WTC11 (cell line): Measurements from ENCODE around the gene KRTAP10-4. TPM values are rescaled to one million over a fixed set of nuclear protein-coding genes. Genes with fewer than 3 reads are reported as not detected.

Experiments used
- ATAC-seq: fragments of 200-7000 bp; cut with Tn5 transposase; 2 replicates; pipeline ENCODE4 v1.10.0; 2021; ENCODE audit warnings: mild to moderate bottlenecking, moderate library complexity
- CTCF ChIA-PET: fragments of 300-600 bp; sonication (Branson Sonifier 250); formaldehyde crosslinking; loops from one replicate; lab custom pipeline; 2021; ENCODE audit warnings: antibody characterized with exemption; lab: Charles Lee
- POLR2A ChIA-PET: fragments of 350-600 bp; sonication (Branson Sonifier 250); formaldehyde crosslinking; loops from one replicate; lab custom pipeline; 2021; ENCODE audit warnings: antibody characterized with exemption; lab: Charles Lee
- DNase-seq: peaks from one replicate; pipeline ENCODE4 v3.0.0; 2021; ENCODE audit warnings: low spot score
- H3K27ac Mint-ChIP-seq: 2 replicates; pipeline ENCODE4 v1.8.0; 2021; ENCODE audit warnings: mixed read lengths
- H3K27me3 Mint-ChIP-seq: 2 replicates; pipeline ENCODE4 v1.8.0; 2021; ENCODE audit warnings: low read depth, mild to moderate bottlenecking, moderate library complexity, mixed read lengths
- H3K36me3 Mint-ChIP-seq: 2 replicates; pipeline ENCODE4 v1.8.0; 2021; ENCODE audit warnings: mixed read lengths
- H3K4me1 Mint-ChIP-seq: 2 replicates; pipeline ENCODE4 v1.8.0; 2022; ENCODE audit warnings: mixed read lengths
- H3K4me3 Mint-ChIP-seq: 2 replicates; pipeline ENCODE4 v1.8.0; 2021; ENCODE audit warnings: mild to moderate bottlenecking, moderate library complexity, mixed read lengths
- H3K9me3 Mint-ChIP-seq: 2 replicates; pipeline ENCODE4 v1.8.0; 2021; ENCODE audit warnings: mixed read lengths
- FOXJ3 ChIP-seq: sonication (generic); formaldehyde crosslinking; IDR thresholded peaks from 2 replicates; pipeline ENCODE4 v1.9.0; 2021; ENCODE audit warnings: missing genetic modification reagents, mild to moderate bottlenecking, borderline replicate concordance
- FOXK1 ChIP-seq: sonication (generic); formaldehyde crosslinking; IDR thresholded peaks from 2 replicates; pipeline ENCODE4 v1.8.0; 2022; ENCODE audit warnings: mild to moderate bottlenecking, moderate library complexity, missing genetic modification reagents
- IRF2 ChIP-seq: sonication (generic); formaldehyde crosslinking; IDR thresholded peaks from 2 replicates; pipeline ENCODE4 v1.8.0; 2022; ENCODE audit warnings: low read depth, missing genetic modification reagents, borderline replicate concordance
- NFYB ChIP-seq: sonication (generic); formaldehyde crosslinking; conservative IDR thresholded peaks from 2 replicates; pipeline ENCODE4 v1.8.0; 2022; ENCODE audit warnings: low read depth, missing genetic modification reagents
- OVOL2 ChIP-seq: fragments of 250-450 bp; sonication (Bioruptor Pico); IDR thresholded peaks from 2 replicates; pipeline ENCODE4 v1.9.0; 2021; ENCODE audit warnings: mild to moderate bottlenecking, borderline replicate concordance
- PRRX2 ChIP-seq: fragments of 250-450 bp; sonication (Bioruptor Pico); IDR thresholded peaks from 2 replicates; pipeline ENCODE4 v1.8.0; 2021; ENCODE audit warnings: mild to moderate bottlenecking
- RORB ChIP-seq: fragments of 250-450 bp; sonication (Bioruptor Pico); IDR thresholded peaks from 2 replicates; pipeline ENCODE4 v1.9.0; 2021; ENCODE audit warnings: mild to moderate bottlenecking
- SOX15 ChIP-seq: fragments of 250-450 bp; sonication (Bioruptor Pico); IDR thresholded peaks from 2 replicates; pipeline ENCODE4 v1.9.0; 2021; ENCODE audit warnings: mild to moderate bottlenecking
- SP1 ChIP-seq: sonication (generic); formaldehyde crosslinking; conservative IDR thresholded peaks from 2 replicates; pipeline ENCODE4 v1.8.1; 2022; ENCODE audit warnings: missing genetic modification reagents
- TCF7 ChIP-seq: sonication (generic); formaldehyde crosslinking; IDR thresholded peaks from 2 replicates; pipeline ENCODE4 v1.8.0; 2022; ENCODE audit warnings: mild to moderate bottlenecking, low read depth, missing genetic modification reagents, moderate library complexity
- TEAD4 ChIP-seq: sonication (generic); formaldehyde crosslinking; IDR thresholded peaks from 2 replicates; pipeline ENCODE4 v1.8.0; 2022; ENCODE audit warnings: mild to moderate bottlenecking, missing genetic modification reagents
- ZNF121 ChIP-seq: sonication (generic); formaldehyde crosslinking; IDR thresholded peaks from 2 replicates; pipeline ENCODE4 v1.8.0; 2023; ENCODE audit warnings: missing genetic modification reagents
- ZNF219 ChIP-seq: sonication (generic); formaldehyde crosslinking; IDR thresholded peaks from 2 replicates; pipeline ENCODE4 v1.8.0; 2023; ENCODE audit warnings: missing genetic modification reagents, mild to moderate bottlenecking, borderline replicate concordance
- ZNF232 ChIP-seq: sonication (generic); formaldehyde crosslinking; IDR thresholded peaks from 2 replicates; pipeline ENCODE4 v1.8.0; 2022; ENCODE audit warnings: mild to moderate bottlenecking, missing genetic modification reagents
- ZNF263 ChIP-seq: sonication (generic); formaldehyde crosslinking; IDR thresholded peaks from 2 replicates; pipeline ENCODE4 v1.8.1; 2022; ENCODE audit warnings: low read depth, mild to moderate bottlenecking, moderate library complexity, missing genetic modification reagents
- total RNA-seq: library from RNA; stranded (reverse); gene quantifications from 3 replicates; pipeline ENCODE4 v1.2.3, GENCODE V29; 2021
- TF ChIP-seq, protein P1 (sequence below): sonication (generic); formaldehyde crosslinking; conservative IDR thresholded peaks from 2 replicates; pipeline ENCODE4 v1.8.1; 2022; ENCODE audit warnings: mild to moderate bottlenecking, missing genetic modification reagents
- TF ChIP-seq, protein P2 (sequence below): sonication (generic); formaldehyde crosslinking; IDR thresholded peaks from 2 replicates; pipeline ENCODE4 v1.8.1; 2023; ENCODE audit warnings: mild to moderate bottlenecking, missing genetic modification reagents, moderate library complexity
- TF ChIP-seq, protein P3 (sequence below): sonication (generic); formaldehyde crosslinking; IDR thresholded peaks from 2 replicates; pipeline ENCODE4 v1.8.0; 2022; ENCODE audit warnings: missing genetic modification reagents
- TF ChIP-seq, protein P4 (sequence below): fragments of 250-450 bp; sonication (Bioruptor Pico); conservative IDR thresholded peaks from 2 replicates; pipeline ENCODE4 v1.9.0; 2021; ENCODE audit warnings: mild to moderate bottlenecking
- TF ChIP-seq, protein P5 (sequence below): fragments of 250-450 bp; sonication (Bioruptor Pico); IDR thresholded peaks from 2 replicates; pipeline ENCODE4 v1.9.0; 2021; ENCODE audit warnings: moderate library complexity, mild to moderate bottlenecking, inconsistent platforms, borderline replicate concordance

The KRTAP10-4 gene
- total RNA-seq, 1 experiment from 2014 or later = not detected

DNA sequence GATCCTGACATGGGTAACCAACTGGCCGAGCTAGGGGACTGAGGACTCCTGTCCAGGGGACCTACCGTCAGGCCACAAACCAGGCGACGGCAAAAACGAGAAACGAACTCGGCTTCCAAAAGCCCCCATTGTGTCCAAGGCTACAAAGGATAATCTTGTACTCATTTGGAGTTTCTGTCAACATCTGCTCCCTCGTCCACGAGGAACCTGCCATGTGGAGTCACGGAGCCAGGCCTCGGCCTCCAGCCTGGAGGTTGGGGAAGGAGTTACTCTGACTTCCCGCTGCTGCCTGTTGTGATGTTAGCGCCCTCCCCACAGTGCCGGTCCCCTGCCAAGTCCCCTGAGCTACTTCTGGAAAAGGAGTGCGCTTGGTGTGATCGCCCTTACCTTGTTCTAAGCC, 40.8 kb upstream of the KRTAP10-4 start (continued):
- TF ChIP-seq, protein P1, sequence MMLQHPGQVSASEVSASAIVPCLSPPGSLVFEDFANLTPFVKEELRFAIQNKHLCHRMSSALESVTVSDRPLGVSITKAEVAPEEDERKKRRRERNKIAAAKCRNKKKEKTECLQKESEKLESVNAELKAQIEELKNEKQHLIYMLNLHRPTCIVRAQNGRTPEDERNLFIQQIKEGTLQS (CRISPR knock-in tag) = no peak
- TF ChIP-seq ZNF263 (CRISPR knock-in tag) (no peak), ZNF232 (CRISPR knock-in tag) (no peak)
- TF ChIP-seq, all 79 proteins: peak for 0

GRCh38 chr21:44533121-44533890, 40.2 kb upstream of the KRTAP10-4 start:
- ChIA-PET CTCF (interaction anchor here (1.0 to 3.3 kb wide), 2 partner anchors 23 to 260 kb away, joined by 3 to 13 read pairs; no protein-coding TSS in a partner anchor), POLR2A (no interaction called here)
- TF ChIP-seq FOXK1 (CRISPR knock-in tag) (no peak), ZNF219 (CRISPR knock-in tag) (no peak), TCF7 (CRISPR knock-in tag) (no peak), SP1 (CRISPR knock-in tag) (no peak), OVOL2 (CRISPR knock-in tag) (no peak), FOXJ3 (no peak), NFYB (CRISPR knock-in tag) (no peak), RORB (CRISPR knock-in tag) (no peak)
- TF ChIP-seq, protein P2, sequence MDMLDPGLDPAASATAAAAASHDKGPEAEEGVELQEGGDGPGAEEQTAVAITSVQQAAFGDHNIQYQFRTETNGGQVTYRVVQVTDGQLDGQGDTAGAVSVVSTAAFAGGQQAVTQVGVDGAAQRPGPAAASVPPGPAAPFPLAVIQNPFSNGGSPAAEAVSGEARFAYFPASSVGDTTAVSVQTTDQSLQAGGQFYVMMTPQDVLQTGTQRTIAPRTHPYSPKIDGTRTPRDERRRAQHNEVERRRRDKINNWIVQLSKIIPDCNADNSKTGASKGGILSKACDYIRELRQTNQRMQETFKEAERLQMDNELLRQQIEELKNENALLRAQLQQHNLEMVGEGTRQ (CRISPR knock-in tag) = no peak
- TF ChIP-seq, protein P1 (CRISPR knock-in tag) = no peak
- TF ChIP-seq, protein P3, sequence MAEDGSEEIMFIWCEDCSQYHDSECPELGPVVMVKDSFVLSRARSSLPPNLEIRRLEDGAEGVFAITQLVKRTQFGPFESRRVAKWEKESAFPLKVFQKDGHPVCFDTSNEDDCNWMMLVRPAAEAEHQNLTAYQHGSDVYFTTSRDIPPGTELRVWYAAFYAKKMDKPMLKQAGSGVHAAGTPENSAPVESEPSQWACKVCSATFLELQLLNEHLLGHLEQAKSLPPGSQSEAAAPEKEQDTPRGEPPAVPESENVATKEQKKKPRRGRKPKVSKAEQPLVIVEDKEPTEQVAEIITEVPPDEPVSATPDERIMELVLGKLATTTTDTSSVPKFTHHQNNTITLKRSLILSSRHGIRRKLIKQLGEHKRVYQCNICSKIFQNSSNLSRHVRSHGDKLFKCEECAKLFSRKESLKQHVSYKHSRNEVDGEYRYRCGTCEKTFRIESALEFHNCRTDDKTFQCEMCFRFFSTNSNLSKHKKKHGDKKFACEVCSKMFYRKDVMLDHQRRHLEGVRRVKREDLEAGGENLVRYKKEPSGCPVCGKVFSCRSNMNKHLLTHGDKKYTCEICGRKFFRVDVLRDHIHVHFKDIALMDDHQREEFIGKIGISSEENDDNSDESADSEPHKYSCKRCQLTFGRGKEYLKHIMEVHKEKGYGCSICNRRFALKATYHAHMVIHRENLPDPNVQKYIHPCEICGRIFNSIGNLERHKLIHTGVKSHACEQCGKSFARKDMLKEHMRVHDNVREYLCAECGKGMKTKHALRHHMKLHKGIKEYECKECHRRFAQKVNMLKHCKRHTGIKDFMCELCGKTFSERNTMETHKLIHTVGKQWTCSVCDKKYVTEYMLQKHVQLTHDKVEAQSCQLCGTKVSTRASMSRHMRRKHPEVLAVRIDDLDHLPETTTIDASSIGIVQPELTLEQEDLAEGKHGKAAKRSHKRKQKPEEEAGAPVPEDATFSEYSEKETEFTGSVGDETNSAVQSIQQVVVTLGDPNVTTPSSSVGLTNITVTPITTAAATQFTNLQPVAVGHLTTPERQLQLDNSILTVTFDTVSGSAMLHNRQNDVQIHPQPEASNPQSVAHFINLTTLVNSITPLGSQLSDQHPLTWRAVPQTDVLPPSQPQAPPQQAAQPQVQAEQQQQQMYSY (CRISPR knock-in tag) = no peak
- Mint-ChIP-seq H3K4me3 (no peak overlapping the region), H3K36me3 (0 out of 2 replicates have a peak, but pooled peaks cover 2% of the 10 kb centered on the region), H3K4me1 (peaks cover 2% of the 10 kb centered on the region; the same call in 1 of the 2 replicates), H3K27ac (no peak overlapping the region; the same call in 1 of the 2 replicates), H3K27me3 (no peaks in the 10 kb centered on the region), H3K9me3 (peaks cover 7% of the 10 kb centered on the region)
- DNase-seq = no peak
- no peak; the same call in 1 of the 2 replicates for ATAC-seq

GRCh38 chr21:44533891-44534627, 39.5 kb upstream of the KRTAP10-4 start:
- DNase-seq (peak; percentile 26), ATAC-seq (peak; percentile 60)
- H3K36me3 Mint-ChIP-seq = 0 out of 2 replicates have a peak, but pooled peaks cover 2% of the 10 kb centered on the region
- TF ChIP-seq, protein P4, sequence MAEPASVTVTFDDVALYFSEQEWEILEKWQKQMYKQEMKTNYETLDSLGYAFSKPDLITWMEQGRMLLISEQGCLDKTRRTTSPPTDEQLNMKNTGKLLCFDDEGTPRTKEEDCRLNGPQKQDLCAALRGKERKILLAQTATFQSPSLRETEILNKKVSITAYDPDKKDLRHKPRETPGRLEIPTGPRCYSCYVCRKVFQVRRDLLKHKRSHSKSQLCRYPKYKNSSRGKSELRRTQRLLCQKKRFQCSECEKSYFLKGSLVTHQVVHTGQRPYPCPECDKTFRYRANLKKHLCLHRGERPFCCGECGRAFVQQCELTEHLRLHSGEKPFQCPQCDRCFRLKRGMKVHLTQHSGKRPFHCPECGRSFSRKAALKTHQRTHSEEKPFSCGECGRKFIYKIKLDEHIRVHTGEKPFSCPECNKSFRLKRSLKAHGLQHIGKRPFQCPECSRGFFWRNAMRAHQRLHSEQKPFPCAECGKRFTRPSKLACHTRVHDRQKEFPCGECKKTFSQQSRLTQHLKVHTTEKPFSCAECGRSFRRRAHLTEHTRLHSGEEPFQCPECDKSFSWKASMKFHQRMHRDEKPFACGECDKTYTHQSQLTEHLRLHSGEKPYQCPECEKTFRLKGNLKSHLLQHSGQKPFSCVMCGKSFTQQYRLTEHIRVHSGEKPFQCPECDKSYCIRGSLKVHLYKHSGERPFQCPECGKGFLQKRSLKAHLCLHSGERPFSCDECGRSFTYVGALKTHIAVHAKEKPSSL = no peak
- no peak for TF ChIP-seq SOX15 (CRISPR knock-in tag)
- no peak for TF ChIP-seq ZNF121 (CRISPR knock-in tag)
- no peak for TF ChIP-seq TEAD4 (CRISPR knock-in tag)
- TF ChIP-seq PRRX2 = no peak
- TF ChIP-seq, protein P2 (CRISPR knock-in tag) = no peak
- no peak for TF ChIP-seq ZNF232 (CRISPR knock-in tag)
- TF ChIP-seq, protein P5, sequence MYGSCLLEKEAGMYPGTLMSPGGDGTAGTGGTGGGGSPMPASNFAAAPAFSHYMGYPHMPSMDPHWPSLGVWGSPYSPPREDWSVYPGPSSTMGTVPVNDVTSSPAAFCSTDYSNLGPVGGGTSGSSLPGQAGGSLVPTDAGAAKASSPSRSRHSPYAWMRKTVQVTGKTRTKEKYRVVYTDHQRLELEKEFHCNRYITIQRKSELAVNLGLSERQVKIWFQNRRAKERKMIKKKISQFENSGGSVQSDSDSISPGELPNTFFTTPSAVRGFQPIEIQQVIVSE (CRISPR knock-in tag) = no peak
- no peak for TF ChIP-seq IRF2 (CRISPR knock-in tag)
- H3K27ac Mint-ChIP-seq = peak overlapping the region; percentile 63; the same call in 1 of the 2 replicates
- H3K9me3 Mint-ChIP-seq = peaks cover 7% of the 10 kb centered on the region
- no peak overlapping the region for H3K4me3 Mint-ChIP-seq
- H3K27me3 Mint-ChIP-seq = no peaks in the 10 kb centered on the region
- H3K4me1 Mint-ChIP-seq = peaks cover 2% of the 10 kb centered on the region; the same call in 1 of the 2 replicates
- POLR2A ChIA-PET = no interaction called here
- CTCF ChIA-PET = interaction anchor here (0.5 to 0.7 kb wide), 3 partner anchors 23 to 603 kb away, joined by 3 read pairs; no protein-coding TSS in a partner anchor
